Activated T-helper 2 cell treated with anti-CD3 and anti-CD28 coated beads, Interferon-gamma antibody, Interleukin-2, Interleukin-4, amounts not matched to agents 10 μg/mL and 5 μg/mL and 100 μg/mL, durations not matched to agents 14 hours and 24 hours and 36 hours (primary cell): Measurements from ENCODE around the gene COL9A3. TPM values are rescaled to one million over a fixed set of nuclear protein-coding genes. Genes with fewer than 3 reads are reported as not detected.

ENCODE experiments used
- DNase-seq: peaks from one replicate; pipeline ENCODE4 v3.0.0; 2021; ENCODE audit warnings: low spot score
- H3K27ac Mint-ChIP-seq: one replicate; pipeline ENCODE4 v1.8.0; 2021; ENCODE audit warnings: mixed read lengths
- H3K27me3 Mint-ChIP-seq: one replicate; pipeline ENCODE4 v1.8.0; 2021; ENCODE audit warnings: low read depth, mixed read lengths
- H3K36me3 Mint-ChIP-seq: one replicate; pipeline ENCODE4 v1.8.0; 2021; ENCODE audit warnings: low read depth, mixed read lengths
- H3K4me1 Mint-ChIP-seq: one replicate; pipeline ENCODE4 v1.8.0; 2021; ENCODE audit warnings: low read depth, mixed read lengths
- H3K4me3 Mint-ChIP-seq: one replicate; pipeline ENCODE4 v1.8.0; 2021; ENCODE audit warnings: low read depth, mild to moderate bottlenecking, moderate library complexity, mixed read lengths
- H3K9me3 Mint-ChIP-seq: one replicate; pipeline ENCODE4 v1.8.0; 2021; ENCODE audit warnings: mixed read lengths
- intact Hi-C: fragments of 100-400 bp; cut with micrococcal nuclease; formaldehyde crosslinking; loops from one replicate; pipeline ENCODE4 v1.15.1; 2023
- total RNA-seq: library from RNA; stranded (reverse); gene quantifications from 2 replicates; pipeline ENCODE4 v1.2.3, GENCODE V29; 2022

The COL9A3 gene
- total RNA-seq, 1 donor from 2014 or later, result 0.27 TPM

DNA sequence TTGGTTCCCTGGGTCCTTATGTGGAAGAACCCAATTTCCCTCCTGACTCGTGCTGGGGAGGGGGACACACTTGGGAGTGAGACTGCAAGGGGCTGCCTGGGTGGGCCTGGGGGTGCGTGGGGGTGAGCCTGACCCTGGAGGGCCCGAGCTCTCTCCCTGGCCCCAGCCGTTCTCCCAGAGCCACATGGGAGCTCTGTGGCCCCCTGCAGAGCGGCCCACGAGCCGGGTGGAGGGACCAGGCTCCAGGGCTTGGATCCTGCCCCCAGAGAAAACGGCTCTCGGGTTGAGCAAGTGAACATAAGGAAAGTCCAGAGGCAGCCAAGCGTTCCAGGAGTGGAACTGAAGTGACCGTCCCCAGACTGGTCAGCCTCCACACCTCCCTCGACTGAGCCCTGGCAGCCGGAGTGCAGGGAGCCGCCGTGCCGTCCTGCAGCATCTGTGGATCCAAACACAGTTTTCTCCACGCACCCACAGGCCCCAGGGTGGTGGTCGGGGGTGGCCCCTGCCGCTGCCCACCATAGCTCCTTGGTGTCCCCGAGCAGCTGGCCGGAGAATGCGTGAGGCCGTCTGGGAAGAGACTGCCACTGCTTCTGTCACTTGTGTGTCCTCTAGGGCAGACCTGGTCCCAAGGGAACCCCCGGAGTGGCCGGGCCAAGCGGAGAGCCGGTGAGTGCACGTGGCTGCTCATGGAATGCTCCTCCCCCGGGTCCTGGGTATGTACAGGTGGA is 10.6 kb downstream of the COL9A3 start:
- Mint-ChIP-seq H3K4me1 (peaks cover 5% of the 10 kb centered on the region), H3K36me3 (no peaks in the 10 kb centered on the region), H3K9me3 (no peaks in the 10 kb centered on the region), H3K4me3 (no peak overlapping the region), H3K27me3 (no peaks in the 10 kb centered on the region), H3K27ac (no peak overlapping the region)
- intact Hi-C loops, result no loop called here
- no peak for DNase-seq

DNA sequence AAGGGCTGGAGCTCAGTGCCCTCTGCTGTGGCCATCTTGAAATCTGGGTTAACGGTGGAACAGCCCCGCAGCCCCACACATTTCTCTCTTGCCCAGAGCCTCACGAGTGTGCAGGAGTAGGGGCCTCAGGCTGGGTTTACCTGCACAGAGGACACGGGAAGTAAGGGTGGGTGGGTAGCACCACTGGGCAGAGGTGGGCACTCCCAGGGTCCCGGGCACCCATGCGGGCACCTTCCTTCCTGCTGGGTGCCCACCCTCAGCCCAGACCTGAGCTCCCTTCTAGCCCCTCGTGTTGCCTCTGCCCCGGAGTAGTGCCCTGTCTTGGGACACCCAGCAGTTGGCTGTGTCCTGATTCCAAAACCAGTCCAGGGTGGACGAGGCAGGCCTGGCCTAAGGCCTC is 11.2 kb downstream of the COL9A3 start:
- Mint-ChIP-seq H3K27me3 (no peaks in the 10 kb centered on the region), H3K9me3 (no peaks in the 10 kb centered on the region), H3K4me3 (no peak overlapping the region), H3K36me3 (no peaks in the 10 kb centered on the region), H3K4me1 (peaks cover 10% of the 10 kb centered on the region), H3K27ac (no peak overlapping the region)
- intact Hi-C loops, result no loop called here
- DNase-seq, result no peak

DNA sequence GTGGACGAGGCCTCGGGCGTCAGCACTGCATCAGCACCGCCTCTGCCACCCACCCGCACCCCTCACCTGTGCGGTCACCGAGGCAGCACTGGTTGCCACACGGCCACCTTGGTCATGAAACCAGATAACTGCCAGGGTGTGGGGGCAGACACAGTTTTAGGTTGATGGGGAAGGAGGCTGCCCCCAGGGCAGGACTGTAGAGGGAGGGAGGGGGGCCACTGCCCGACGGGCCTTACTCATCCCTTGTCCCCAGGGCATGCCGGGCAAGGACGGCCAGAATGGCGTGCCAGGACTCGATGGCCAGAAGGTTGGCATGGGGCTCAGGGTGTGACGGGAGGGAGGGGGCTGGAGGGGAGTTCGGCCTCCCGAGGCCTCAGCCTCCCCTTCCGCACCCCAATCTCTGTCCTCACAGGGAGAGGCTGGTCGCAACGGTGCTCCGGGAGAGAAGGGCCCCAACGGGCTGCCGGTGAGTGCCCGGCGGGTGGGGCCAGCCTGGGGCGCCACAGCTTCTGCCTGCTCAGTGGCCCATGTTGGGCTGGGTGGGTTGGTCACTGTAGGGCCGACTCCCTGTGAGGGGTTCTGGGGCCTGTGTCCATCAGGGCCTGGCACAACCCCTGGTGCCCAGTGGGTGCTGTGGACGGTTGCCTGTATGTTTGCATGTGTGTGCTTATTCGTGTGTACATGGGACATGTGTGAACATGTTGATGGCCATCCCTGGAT is 11.8 kb downstream of the COL9A3 start:
- Mint-ChIP-seq H3K4me1 (peaks cover 10% of the 10 kb centered on the region), H3K27ac (no peak overlapping the region), H3K36me3 (no peaks in the 10 kb centered on the region), H3K27me3 (no peaks in the 10 kb centered on the region), H3K9me3 (no peaks in the 10 kb centered on the region), H3K4me3 (no peak overlapping the region)
- intact Hi-C loops, result no loop called here
- DNase-seq, result no peak

DNA sequence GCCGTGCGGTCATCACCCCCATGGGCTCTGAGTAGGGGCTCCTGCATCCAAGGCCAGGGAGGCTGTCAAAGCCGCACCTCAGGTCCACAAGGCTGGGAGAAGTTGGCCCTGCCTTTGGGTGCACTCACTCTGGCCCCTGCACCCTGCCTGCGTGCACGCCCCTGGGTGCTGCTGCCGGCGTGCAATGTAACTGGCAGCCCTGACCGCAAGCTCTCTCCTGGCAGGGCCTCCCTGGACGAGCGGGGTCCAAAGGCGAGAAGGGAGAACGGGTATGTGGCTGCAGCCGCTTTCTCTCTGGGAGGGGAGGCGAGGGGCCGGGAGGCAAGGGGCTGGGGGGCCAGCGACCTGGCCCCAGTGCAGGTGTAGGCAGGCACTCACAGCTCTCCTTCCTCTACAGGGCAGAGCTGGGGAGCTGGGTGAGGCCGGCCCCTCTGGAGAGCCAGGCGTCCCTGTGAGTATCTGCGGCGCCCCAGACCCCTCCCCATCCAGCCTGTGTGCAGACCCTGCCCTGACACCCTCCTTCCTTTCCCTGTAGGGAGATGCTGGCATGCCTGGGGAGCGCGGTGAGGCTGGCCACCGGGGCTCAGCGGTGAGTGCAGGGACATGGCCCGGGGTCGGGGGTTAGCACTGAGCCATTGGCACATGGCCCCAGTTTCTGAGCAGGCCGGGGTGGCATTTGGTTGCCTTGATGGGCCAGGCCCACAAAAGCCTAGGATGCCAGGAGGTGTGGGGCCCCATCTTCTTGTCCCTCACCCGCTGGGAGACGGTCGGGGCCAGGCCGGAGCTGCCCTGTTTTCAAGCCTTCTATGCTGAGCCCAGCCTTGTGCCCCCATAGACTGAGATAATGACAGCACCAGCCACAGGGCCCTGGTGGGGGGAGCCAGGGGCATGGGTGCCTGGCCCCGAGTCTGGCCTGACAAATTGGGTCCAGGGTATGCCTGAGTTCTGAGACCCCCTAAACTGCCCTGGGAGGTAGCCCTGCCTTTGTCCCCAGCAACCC is 12.7 kb downstream of the COL9A3 start:
- Mint-ChIP-seq H3K9me3 (no peaks in the 10 kb centered on the region), H3K27ac (no peak overlapping the region), H3K27me3 (no peaks in the 10 kb centered on the region), H3K4me1 (peaks cover 10% of the 10 kb centered on the region), H3K36me3 (no peaks in the 10 kb centered on the region), H3K4me3 (no peak overlapping the region)
- intact Hi-C loops, result no loop called here
- DNase-seq, result no peak

DNA sequence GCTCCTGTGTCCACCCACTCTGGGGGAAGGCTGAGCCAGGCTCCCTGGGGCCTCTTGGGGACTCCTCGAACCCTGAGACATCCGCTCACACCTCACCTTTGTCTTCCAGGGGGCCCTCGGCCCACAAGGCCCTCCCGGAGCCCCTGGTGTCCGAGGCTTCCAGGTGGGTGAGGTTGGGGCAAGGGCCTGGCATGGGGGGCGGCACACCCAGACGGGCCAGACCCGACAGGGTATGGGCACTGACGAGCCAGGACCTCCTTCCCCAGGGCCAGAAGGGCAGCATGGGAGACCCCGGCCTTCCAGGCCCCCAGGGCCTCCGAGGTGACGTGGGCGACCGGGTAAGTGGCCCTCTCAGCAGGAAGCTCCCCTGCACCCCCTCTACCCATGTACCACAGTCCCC is 13.4 kb downstream of the COL9A3 start:
- intact Hi-C loops, result no loop called here
- H3K4me1 Mint-ChIP-seq, result peaks cover 10% of the 10 kb centered on the region

DNA sequence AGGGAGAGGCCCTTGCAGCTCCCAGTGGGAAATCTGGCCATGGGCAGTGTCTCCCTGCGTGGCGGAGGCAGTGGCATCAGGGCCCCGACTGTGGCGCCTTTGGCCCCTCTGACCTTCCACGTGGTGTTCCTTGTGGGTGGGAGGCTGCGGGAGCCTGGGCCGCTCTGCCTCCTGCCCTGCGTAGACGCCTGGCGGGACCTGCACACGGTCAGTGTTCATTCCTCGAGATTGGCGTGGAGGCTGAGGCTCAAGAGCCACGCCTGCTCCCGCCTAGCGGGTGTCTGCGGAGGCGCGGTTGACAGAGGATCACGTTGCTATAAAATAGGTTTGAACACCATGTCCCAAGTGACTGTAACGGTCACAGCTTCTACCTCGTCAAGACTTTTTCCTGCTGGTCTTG is 14.0 kb downstream of the COL9A3 start:
- Mint-ChIP-seq H3K4me1 (peaks cover 10% of the 10 kb centered on the region), H3K36me3 (no peaks in the 10 kb centered on the region), H3K27ac (no peak overlapping the region), H3K9me3 (no peaks in the 10 kb centered on the region), H3K27me3 (no peaks in the 10 kb centered on the region), H3K4me3 (no peak overlapping the region)
- intact Hi-C loops, result no loop called here
- no peak for DNase-seq

More for the DNA sequence above, 13.4 kb downstream of the COL9A3 start:
- Mint-ChIP-seq H3K9me3 (no peaks in the 10 kb centered on the region), H3K27ac (no peak overlapping the region), H3K36me3 (no peaks in the 10 kb centered on the region), H3K27me3 (no peaks in the 10 kb centered on the region), H3K4me3 (no peak overlapping the region)
- DNase-seq, result no peak

DNA sequence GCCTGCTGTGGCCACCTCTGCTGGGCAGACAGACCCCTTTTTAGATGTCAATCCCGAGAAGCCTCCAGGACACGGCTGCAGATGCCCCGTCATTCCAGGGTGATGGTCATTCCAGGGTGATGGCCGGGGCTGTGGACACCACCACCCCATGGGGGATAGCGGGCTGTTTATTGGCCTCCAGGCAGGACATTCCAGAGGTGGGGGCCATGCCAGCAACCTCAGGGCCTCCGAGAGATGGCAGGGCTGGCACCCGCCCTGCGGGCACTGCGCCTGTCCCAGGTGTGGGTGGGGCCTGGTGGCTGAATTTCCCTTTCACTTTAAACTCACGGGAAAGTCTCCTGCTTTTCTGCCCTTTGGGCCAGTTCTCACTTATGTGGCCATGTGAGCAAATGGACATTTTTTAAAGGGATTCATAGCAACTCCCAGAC is 14.5 kb downstream of the COL9A3 start:
- Mint-ChIP-seq H3K27ac (no peak overlapping the region), H3K36me3 (no peaks in the 10 kb centered on the region), H3K4me1 (peaks cover 10% of the 10 kb centered on the region), H3K27me3 (no peaks in the 10 kb centered on the region), H3K4me3 (no peak overlapping the region), H3K9me3 (no peaks in the 10 kb centered on the region)
- DNase-seq, result no peak
- intact Hi-C loops, result no loop called here

DNA sequence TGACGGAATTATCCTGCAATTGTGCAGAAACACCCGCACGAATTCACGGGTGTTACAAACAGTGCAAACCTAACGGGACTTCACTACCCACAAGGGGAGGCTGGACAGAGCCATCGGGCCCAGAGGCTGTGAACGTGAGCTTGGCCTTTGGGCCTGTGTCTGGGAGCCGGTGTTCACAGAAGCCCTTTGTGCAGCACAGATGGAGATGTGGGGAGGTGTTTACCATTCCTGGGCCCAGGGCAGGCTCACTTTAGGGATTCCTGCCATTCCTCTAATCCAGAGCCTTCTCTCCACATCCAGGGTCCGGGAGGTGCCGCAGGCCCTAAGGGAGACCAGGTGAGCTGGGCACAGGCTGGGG is 15.0 kb downstream of the COL9A3 start:
- Mint-ChIP-seq H3K4me3 (no peak overlapping the region), H3K27ac (peak overlapping the region; percentile 22), H3K4me1 (peaks cover 10% of the 10 kb centered on the region), H3K9me3 (no peaks in the 10 kb centered on the region), H3K27me3 (no peaks in the 10 kb centered on the region), H3K36me3 (no peaks in the 10 kb centered on the region)
- intact Hi-C loops, result no loop called here
- no peak for DNase-seq

DNA sequence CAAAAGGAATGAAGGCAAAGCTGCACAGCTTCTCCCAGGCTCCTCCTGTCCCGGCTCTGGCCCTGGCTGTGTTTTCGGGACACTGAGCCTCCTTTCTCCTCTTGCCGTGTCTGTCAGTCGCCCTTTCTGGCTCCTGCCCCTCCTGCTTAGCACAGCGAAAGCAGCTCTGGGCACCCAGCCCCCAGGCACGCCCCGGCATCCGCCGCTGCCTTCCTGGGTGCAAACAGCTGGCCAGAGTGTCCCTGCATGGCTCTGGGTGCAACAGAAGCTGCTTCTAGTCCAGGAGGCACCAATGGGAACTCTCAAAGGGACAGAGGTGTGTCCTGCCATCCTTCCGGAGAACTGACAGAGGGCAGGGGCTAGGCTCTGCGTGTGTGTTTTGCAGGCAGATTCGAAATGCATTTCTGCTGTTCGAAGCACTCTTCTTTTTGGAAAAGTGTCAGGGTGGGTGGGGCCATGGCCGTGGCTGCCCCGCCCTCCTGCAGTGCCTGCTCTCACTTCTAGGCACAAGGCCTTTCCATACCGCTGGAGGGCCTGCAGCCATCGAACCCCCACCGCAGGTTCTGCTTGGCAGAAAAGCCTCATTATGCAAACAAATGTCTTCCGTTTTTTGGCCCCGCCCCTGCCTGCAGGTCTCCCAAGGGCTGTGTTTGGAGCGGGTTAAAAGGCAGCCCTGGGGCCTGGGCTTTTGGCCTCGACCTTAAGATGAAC is 15.5 kb downstream of the COL9A3 start:
- Mint-ChIP-seq H3K4me3 (no peak overlapping the region), H3K4me1 (peaks cover 10% of the 10 kb centered on the region), H3K9me3 (no peaks in the 10 kb centered on the region), H3K27me3 (no peaks in the 10 kb centered on the region), H3K36me3 (no peaks in the 10 kb centered on the region), H3K27ac (no peak overlapping the region)
- DNase-seq, result peak; percentile 57
- intact Hi-C loops, result no loop called here

DNA sequence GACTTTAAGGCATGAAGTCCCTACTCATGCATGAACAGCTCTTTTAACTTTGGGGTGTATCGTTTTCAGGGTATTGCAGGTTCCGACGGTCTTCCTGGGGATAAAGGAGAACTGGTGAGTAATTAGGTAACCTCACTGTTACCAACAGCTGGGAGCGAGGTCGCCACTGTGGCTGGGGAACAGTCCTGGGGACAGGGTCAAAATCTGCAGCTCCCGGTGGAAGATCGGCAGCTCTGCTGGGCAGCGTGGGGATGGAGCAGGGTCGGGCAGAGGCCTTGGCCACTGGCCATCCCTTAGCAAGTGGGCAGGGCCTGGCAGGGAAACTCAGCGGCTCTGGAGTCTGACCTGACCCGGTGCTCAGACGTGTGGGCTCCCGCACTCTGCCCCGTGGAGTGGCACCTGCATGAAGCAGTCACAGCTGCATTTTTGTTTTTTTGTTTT is 16.1 kb downstream of the COL9A3 start:
- intact Hi-C loops, result no loop called here
- Mint-ChIP-seq H3K27me3 (no peaks in the 10 kb centered on the region), H3K36me3 (no peaks in the 10 kb centered on the region), H3K9me3 (no peaks in the 10 kb centered on the region), H3K4me1 (peaks cover 10% of the 10 kb centered on the region), H3K4me3 (no peak overlapping the region), H3K27ac (no peak overlapping the region)
- no peak for DNase-seq

DNA sequence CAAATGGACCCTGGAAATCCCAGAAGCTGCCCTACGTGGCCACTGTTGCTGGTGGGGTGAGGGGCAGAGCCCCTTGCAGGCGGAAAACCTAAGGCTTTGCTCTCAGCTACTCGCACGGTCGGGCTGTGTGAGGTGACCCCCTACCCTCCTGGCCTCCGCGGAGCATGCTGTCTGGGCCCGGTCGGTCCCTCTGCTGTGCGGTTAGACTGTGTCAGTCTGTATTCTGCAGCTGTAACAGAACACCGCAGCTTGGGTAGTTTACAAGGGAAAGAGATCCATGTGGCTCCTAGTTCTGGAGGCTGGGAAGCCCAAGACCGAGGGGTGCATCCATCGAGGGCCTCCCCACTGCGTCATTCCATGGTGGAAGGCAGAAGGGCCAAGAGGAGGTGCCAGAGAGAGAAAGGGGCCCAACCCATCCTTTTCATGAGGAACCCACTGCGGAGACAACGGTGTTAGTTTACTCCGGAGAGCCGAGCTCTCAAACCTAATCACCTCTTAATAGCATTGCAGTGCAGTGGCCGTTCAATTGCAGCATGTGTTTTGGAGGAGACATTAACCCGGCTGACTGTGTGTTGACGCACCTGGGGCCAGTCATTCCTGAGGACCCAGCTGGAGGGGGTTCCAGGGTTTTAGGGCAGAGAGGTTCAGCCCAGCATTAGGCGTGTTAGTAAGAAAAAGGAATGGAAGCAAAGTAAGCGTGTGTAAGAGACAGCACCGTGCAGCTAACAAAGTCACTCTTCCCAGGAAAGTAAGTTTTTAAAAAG is 18.3 kb downstream of the COL9A3 start:
- peaks cover 10% of the 10 kb centered on the region for H3K4me1 Mint-ChIP-seq
- DNase-seq, result no peak
- intact Hi-C loops, result no loop called here
- H3K9me3 Mint-ChIP-seq, result no peaks in the 10 kb centered on the region
- H3K4me3 Mint-ChIP-seq, result no peak overlapping the region
- H3K36me3 Mint-ChIP-seq, result no peaks in the 10 kb centered on the region
- no peaks in the 10 kb centered on the region for H3K27me3 Mint-ChIP-seq
- no peak overlapping the region for H3K27ac Mint-ChIP-seq
